HG03575 (cell line): ENCODE data around the gene LEP.
"Not testable (repeated sequence)": the region's sequence is repeated elsewhere in the genome, so short reads cannot be mapped to it uniquely, and the experiment has no call there.

ENCODE experiments used
- ATAC-seq: cut with Tn5 transposase; IDR thresholded peaks from one replicate; pipeline ENCODE4 v1.9.1; 2021; ENCODE audit not compliant: unreplicated experiment, insufficient number of reproducible peaks, low FRiP score; ENCODE audit errors: extremely low read depth

Gene LEP

DNA sequence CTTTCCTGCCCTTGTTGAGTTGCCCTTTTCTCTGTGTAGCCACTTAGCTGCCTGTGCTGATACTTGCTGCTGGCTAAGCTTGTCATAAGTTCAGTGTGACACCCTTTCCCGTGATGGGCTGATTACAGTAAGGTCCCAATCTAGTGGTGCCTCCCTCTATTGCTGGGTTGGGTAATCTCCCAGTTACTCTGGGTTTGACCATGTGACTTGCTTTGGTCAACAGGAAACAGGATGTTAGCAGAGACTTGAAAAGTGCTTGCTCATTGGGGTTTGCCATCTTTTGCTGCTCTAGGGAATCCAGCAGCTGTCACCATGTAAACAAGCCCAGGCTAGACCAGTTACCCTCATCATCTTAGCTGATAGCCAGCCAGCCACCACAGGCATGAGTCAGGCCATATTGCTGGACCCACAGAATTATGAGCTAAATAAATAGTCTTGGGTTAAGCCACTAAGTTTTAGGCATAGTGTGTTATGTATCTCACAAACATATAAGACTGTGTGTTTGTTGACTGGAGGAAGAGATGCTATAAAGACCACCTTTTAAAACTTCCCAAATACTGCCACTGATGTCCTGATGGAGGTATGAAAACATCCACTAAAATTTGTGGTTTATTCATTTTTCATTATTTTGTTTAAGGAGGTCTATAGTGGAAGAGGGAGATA, 4.0 kb upstream of the LEP start:
- no peak for ATAC-seq

DNA sequence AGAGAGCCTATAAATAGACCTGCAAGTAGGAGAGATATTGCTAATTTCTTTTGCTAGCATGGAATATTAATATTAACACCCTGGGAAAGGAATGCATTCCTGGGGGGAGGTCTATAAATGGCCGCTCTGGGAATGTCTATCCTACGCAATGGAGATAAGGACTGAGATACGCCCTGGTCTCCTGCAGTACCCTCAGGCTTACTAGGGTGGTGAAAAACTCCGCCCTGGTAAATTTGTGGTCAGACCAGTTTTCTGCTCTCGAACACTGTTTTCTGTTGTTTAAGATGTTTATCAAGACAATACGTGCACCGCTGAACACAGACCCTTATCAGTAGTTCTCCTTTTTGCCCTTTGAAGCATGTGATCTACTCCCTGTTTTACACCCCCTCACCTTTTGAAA, 1.9 kb upstream of the LEP start:
- not testable (repeated sequence) for ATAC-seq

DNA sequence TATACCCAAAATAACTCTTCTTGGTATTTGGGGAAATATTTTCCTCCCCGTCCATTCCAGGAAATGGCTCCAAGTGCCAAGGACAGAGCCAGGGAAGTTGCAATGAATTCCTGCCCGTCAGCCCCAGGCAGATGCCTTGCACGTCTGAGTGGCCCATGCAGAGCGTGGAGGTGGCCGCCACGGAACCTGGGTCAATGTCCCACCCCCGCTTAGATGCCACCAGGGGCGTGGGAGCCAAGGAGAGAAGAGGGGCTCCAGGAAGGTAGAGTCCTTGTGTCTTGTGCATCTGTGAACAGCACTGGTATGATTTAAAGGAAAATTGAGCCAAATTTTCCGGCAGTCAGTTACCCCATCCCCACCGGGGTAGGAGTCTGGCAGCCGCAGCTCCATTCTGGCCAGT, 1.6 kb downstream of the LEP start:
- ATAC-seq: no peak

GRCh38 chr7:128243273-128243672, 2.2 kb downstream of the LEP start:
- no peak for ATAC-seq

DNA sequence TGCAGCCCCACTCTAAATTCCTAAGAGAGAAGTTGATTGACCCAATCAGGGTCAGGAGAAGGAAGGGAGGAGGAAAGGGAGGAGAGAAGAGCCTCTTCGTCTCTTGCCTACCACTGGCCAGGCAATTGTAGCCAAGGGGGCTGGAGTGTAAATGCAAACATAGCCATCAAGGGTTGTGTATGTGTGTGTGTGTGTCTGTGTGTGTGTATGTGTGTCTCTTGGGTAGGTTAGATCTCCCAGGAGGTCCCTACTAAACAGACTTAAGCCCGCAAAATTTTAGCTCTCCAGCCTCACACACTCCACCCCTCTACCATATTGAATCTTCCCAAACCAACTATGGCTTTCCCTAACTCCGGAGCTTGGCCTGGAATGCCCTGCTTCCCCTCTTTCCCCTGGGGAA, 3.8 kb downstream of the LEP start:
- no peak for ATAC-seq

DNA sequence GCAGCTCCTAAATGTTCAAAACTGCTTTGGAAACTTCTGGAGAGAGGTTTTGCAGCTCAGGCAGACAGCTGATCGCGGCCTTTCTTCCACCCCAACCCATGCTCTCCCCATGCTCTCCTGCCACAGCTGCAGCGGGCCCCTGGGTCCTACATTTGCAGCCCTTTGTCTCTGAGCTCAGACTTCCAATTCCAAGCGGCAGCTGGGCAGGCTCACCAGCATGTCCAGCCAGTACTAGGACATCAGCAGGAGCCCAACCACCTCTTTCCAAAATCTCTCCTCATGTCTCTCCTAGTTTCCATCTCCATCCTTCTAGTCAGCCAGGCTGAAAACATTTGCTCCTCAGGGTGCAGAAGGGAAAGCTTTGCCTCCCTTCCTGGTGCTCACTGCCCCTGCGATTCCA, 6.0 kb downstream of the LEP start:
- no peak for ATAC-seq

DNA sequence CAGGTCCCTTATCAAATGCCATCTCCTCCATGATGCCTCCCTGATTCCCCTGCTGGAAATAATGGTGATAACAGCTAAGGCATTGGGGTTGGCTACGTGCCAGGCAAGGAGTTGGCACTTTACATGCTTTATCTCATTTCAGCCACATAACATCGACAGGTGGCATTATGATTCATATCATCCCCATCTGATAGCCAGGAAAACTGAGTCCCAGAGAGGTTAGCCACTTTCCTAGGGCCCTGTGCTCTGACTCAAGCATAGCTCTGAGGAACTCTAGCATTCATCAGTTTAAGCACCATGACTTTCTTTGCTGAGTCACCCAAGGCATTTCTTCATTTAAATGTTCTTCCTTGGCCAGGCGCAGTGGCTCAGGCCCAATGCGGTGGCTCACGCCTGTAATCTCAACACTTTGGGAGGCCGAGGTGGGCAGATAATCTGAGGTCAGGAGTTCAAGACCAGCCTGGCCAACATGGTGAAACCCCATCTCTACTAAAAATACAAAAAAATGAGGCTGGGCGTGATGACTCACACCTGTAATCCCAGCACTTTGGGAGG, 6.6 kb downstream of the LEP start:
- no peak for ATAC-seq

GRCh38 chr7:128251337-128251736, 10.3 kb downstream of the LEP start:
- ATAC-seq: no peak

DNA sequence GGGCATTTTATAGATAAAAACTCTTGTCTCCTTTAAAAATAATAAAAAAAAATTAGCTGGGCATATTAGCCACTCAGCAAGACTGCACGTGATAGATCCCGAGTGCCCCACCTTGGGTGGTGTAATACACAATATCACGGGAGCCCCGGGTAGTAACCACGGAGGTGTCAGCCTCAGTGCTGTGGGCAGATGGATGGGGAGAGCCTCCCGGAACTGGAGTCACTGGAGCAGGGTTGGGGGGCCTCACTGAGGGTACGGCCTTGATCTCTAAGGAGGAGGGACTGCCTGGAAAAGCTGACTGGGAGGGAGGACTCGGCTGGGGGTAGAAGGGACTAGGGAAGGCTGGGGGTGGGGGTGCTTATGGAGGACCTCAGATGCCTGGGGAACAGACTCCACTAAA, 12.6 kb downstream of the LEP start:
- no peak for ATAC-seq

DNA sequence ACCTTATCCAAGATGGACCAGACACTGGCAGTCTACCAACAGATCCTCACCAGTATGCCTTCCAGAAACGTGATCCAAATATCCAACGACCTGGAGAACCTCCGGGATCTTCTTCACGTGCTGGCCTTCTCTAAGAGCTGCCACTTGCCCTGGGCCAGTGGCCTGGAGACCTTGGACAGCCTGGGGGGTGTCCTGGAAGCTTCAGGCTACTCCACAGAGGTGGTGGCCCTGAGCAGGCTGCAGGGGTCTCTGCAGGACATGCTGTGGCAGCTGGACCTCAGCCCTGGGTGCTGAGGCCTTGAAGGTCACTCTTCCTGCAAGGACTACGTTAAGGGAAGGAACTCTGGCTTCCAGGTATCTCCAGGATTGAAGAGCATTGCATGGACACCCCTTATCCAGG, 13.4 kb downstream of the LEP start:
- ATAC-seq: no peak

- no peak for ATAC-seq
These were observed 14.2 kb downstream of the LEP start for GRCh38 chr7:128255271-128255670.

- no peak for ATAC-seq
These were observed 16.4 kb downstream of the LEP start for GRCh38 chr7:128257458-128257857.

DNA sequence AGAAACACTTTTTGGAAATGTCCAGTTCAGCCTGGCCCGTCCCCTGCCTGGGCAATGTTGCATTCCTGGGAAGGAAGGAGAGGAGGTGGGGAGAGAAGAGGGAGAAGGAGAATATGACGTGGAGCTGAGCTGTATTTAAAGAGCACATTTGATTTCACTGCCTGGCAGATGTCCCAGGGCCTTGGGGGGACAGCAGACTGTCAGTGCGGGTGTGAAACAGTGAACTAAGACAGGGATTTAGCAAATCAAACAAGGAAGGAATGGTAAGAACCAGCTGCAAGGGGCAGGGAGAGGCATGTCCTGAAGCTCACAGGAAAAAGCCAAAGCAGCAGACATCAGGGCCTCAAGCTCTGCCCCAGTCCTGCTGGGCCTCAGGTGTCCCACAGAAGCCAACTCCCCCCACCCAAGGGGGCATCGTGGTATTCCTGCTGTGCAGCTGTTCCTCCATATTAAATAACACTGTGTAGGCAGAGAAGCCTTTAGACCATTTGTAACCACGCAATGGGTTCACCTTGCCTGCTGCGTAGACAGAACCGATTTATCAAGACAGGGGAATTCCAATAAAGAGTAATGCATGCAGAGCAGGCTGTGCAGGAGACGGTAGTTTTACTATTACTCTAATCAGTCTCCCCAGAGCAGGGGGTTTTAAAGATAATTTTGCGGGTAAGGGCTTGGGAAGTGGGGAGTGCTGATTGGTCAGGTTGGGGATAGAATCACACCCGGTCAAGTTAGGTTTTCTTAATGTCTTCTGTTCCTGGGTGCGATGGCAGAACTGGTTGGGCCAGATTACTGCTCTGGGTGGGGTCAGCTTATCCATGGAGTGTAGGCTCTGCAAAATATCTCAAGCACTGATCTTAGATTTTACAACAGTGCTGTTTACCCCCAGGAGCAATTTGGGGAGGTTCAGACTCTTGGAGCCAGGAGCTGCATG, 18.3 kb downstream of the LEP start:
- no peak for ATAC-seq

DNA sequence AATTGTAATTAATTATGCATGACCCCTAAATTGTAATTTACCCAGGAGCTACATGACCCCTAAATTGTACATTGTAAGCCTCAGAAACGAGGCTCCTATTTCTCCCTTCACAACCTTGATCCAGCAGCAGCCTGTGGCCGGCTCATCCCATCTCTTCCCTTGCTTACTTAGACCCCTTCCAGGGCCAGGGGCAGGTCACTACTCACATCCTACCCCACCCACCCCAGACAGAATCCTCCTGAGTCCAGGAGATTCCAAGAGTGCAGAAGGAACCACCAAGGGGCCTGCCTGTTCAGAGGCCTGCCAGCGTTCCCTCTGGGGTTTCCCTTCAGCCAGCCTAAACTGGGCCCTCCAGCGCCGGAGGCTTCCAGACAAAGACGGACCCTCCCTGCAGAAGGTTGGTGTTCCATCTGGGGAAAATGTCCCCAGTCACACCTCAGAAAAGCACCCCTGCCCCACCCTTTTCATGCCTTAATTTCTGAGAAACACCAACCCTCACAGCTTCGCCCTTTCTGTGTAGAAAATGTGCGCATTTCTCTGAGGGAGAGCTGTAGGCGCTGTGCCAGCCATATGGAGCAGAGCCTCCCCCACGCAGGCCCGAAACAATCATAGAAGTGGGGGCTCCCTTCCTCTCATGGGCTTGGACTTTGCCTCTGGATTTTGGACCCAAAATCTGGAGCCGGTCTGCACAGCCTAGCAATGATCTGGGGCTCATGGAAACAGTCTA, 19.2 kb downstream of the LEP start:
- ATAC-seq: no peak

GRCh38 chr7:128262273-128263028, 21.4 kb downstream of the LEP start:
- no peak for ATAC-seq

GRCh38 chr7:128263420-128263819, 22.3 kb downstream of the LEP start:
- no peak for ATAC-seq

DNA sequence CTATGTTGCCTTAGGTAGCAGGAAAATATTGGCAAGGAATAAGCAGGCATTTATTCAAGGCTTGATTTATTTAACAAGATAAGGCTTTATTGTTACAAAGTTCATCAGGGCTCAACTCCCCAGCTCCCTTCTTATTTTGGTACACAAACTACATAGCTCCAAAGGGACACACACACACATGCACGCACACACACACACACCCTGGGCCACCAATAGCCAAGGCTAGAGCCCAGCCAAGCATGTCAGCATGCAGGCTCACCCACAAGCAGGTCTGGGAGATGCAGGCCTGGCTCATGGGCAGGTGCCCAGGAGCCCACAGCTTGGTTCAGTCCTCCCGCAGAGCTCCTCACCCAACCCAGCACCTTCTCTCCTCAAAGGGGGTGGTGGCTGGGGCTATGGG, 23.4 kb downstream of the LEP start:
- no peak for ATAC-seq

- no peak for ATAC-seq
These were observed 24.3 kb downstream of the LEP start for GRCh38 chr7:128265156-128265905.
